K562 (cell line): ENCODE measurements around the gene MNDA.

ENCODE experiments used
- WHSC1 ChIP-seq: IDR thresholded peaks from one replicate; pipeline ENCODE4 v1.6.1; 2012; ENCODE audit warnings: low read length, control low read depth, inconsistent platforms
- TF ChIP-seq, protein P1 (sequence below), 3 experiments: IDR thresholded peaks in 2 of 3; conservative IDR thresholded peaks in 1 of 3; 2 replicates each; pipeline ENCODE4 v1.5.1; 2011 to 2012; ENCODE audit warnings: low read length in 3 of 3, mild to moderate bottlenecking in 3 of 3, control low read depth in 2 of 3, improper control_type of control experiment in 1 of 3, inconsistent platforms in 1 of 3, low read depth in 1 of 3, mixed read lengths in 1 of 3, moderate library complexity in 1 of 3; ENCODE audit not compliant: insufficient read depth in 2 of 3

DNA sequence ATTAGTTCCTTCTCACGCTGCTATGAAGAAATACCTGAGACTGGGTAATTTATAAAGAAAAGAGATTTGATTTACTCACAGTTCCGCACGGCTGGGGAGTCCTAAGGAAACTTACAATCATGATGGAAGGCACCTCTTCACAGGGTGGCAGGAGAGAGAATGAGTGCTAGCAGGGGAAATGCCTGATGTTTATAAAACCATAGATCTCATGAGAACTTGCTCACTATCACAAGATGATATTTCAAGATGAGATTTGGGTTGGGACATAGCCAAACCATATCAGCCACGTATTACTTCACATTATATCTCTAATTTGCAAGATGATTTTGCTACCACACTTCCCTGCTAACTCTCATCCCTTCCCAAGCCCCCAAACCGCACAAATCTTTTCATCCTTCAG is 9.1 kb downstream of the MNDA start:
- TF ChIP-seq, protein P1, sequence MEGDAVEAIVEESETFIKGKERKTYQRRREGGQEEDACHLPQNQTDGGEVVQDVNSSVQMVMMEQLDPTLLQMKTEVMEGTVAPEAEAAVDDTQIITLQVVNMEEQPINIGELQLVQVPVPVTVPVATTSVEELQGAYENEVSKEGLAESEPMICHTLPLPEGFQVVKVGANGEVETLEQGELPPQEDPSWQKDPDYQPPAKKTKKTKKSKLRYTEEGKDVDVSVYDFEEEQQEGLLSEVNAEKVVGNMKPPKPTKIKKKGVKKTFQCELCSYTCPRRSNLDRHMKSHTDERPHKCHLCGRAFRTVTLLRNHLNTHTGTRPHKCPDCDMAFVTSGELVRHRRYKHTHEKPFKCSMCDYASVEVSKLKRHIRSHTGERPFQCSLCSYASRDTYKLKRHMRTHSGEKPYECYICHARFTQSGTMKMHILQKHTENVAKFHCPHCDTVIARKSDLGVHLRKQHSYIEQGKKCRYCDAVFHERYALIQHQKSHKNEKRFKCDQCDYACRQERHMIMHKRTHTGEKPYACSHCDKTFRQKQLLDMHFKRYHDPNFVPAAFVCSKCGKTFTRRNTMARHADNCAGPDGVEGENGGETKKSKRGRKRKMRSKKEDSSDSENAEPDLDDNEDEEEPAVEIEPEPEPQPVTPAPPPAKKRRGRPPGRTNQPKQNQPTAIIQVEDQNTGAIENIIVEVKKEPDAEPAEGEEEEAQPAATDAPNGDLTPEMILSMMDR (IDR thresholded peaks at IDR 0.05 in 2 of 3, conservative IDR thresholded peaks at IDR 0.05 in 1 of 3; ENCODE audit: insufficient read depth in 2 of 3, low read depth in 1 of 3, low read length in 3 of 3): no peak
- TF ChIP-seq WHSC1: no peak
